ENCODE results near the gene RHOF.
"Not testable (repeated sequence)": the region's sequence is repeated elsewhere in the genome, so short reads cannot be mapped to it uniquely, and the experiment has no call there.

RHOF gene

GRCh38 chr12:121749267-121749666 is 44.2 kb downstream of the RHOF start:
- Histone ChIP-seq H3K4me1 (ENCODE audit: control insufficient read depth in 1 of 2, insufficient read depth in 1 of 2, low read depth in 1 of 2, low read length in 1 of 2) (no peaks in the 10 kb centered on the region), H3K9me3 (no peaks in the 10 kb centered on the region), H3K36me3 (no peaks in the 10 kb centered on the region), H3K27me3 (no peaks in the 10 kb centered on the region), H3K4me3 (ENCODE audit: low read depth in 1 of 2, low read length in 1 of 2) (no peak overlapping the region), H3K27ac (no peak overlapping the region)
- no peak for TF ChIP-seq CTCF (IDR thresholded peaks at IDR 0.05)

- Histone ChIP-seq H3K9me3 (no peaks in the 10 kb centered on the region), H3K36me3 (no peaks in the 10 kb centered on the region), H3K4me3 (ENCODE audit: low read depth in 1 of 2, low read length in 1 of 2) (no peak overlapping the region), H3K27me3 (no peaks in the 10 kb centered on the region), H3K4me1 (ENCODE audit: control insufficient read depth in 1 of 2, insufficient read depth in 1 of 2, low read depth in 1 of 2, low read length in 1 of 2) (no peaks in the 10 kb centered on the region), H3K27ac (no peak overlapping the region)
- TF ChIP-seq CTCF (IDR thresholded peaks at IDR 0.05), result no peak
Observed at GRCh38 chr12:121748571-121749265, 44.8 kb downstream of the RHOF start.

- H3K27me3 ChIP-seq, result no peaks in the 10 kb centered on the region
- H3K4me3 ChIP-seq (ENCODE audit: low read depth in 1 of 2, low read length in 1 of 2), result no peak overlapping the region
- no peak for TF ChIP-seq CTCF (IDR thresholded peaks at IDR 0.05)
- no peaks in the 10 kb centered on the region for H3K9me3 ChIP-seq
- H3K27ac ChIP-seq, result no peak overlapping the region
- H3K4me1 ChIP-seq (ENCODE audit: control insufficient read depth in 1 of 2, insufficient read depth in 1 of 2, low read depth in 1 of 2, low read length in 1 of 2), result no peaks in the 10 kb centered on the region
- no peaks in the 10 kb centered on the region for H3K36me3 ChIP-seq
Observed at GRCh38 chr12:121748218-121748570, 45.3 kb downstream of the RHOF start.

GRCh38 chr12:121745545-121745944 is 47.9 kb downstream of the RHOF start:
- not testable (repeated sequence) for H3K4me1 ChIP-seq (ENCODE audit: control insufficient read depth in 1 of 2, insufficient read depth in 1 of 2, low read depth in 1 of 2, low read length in 1 of 2); H3K4me3 ChIP-seq (ENCODE audit: low read depth in 1 of 2, low read length in 1 of 2); H3K27ac ChIP-seq; H3K27me3 ChIP-seq; H3K9me3 ChIP-seq; H3K36me3 ChIP-seq

- no peak overlapping the region for H3K27ac ChIP-seq
- no peaks in the 10 kb centered on the region for H3K36me3 ChIP-seq
- H3K4me1 ChIP-seq (ENCODE audit: control insufficient read depth in 1 of 2, insufficient read depth in 1 of 2, low read depth in 1 of 2, low read length in 1 of 2), result peaks cover 0 to 5% of the 10 kb centered on the region in 2 experiments
- no peaks in the 10 kb centered on the region for H3K9me3 ChIP-seq
- H3K4me3 ChIP-seq (ENCODE audit: low read depth in 1 of 2, low read length in 1 of 2), result no peak overlapping the region
- no peaks in the 10 kb centered on the region for H3K27me3 ChIP-seq
- TF ChIP-seq CTCF (IDR thresholded peaks at IDR 0.05), result no peak
Observed at GRCh38 chr12:121741743-121742142, 51.7 kb downstream of the RHOF start.

- H3K9me3 ChIP-seq, result no peaks in the 10 kb centered on the region
- no peak overlapping the region for H3K4me3 ChIP-seq (ENCODE audit: low read depth in 1 of 2, low read length in 1 of 2)
- peaks cover 0 to 5% of the 10 kb centered on the region in 2 experiments for H3K4me1 ChIP-seq (ENCODE audit: control insufficient read depth in 1 of 2, insufficient read depth in 1 of 2, low read depth in 1 of 2, low read length in 1 of 2)
- H3K36me3 ChIP-seq, result no peaks in the 10 kb centered on the region
- H3K27me3 ChIP-seq, result no peaks in the 10 kb centered on the region
- H3K27ac ChIP-seq, result no peak overlapping the region
- no peak for TF ChIP-seq CTCF (IDR thresholded peaks at IDR 0.05)
Observed at GRCh38 chr12:121740847-121741246, 52.6 kb downstream of the RHOF start.
